SK-N-SH treated with all-trans-retinoic acid at 6 μM for 48 hours (cell line): Measurements from ENCODE around the gene SMAP1.

ENCODE experiments used
- ATAC-seq: fragments of 200-7000 bp; cut with Tn5 transposase; 3 replicates; pipeline ENCODE4 v1.9.1; 2020; ENCODE audit warnings: mild to moderate bottlenecking, moderate library complexity
- ARNTL ChIP-seq: fragments of 450-650 bp; formaldehyde crosslinking; IDR thresholded peaks from 2 replicates; pipeline ENCODE4 v1.5.0; 2020; ENCODE audit warnings: low read depth, mild to moderate bottlenecking, moderate library complexity, borderline replicate concordance
- BACH2 ChIP-seq: fragments of 250-450 bp; sonication (Bioruptor Pico); IDR thresholded peaks from 2 replicates; pipeline ENCODE4 v1.9.0; 2021; ENCODE audit warnings: mild to moderate bottlenecking, borderline replicate concordance
- CSDC2 ChIP-seq: fragments of 250-450 bp; sonication (Bioruptor Pico); IDR thresholded peaks from 2 replicates; pipeline ENCODE4 v1.5.0; 2020; ENCODE audit warnings: mild to moderate bottlenecking, moderate library complexity
- CSRNP3 ChIP-seq: fragments of 250-450 bp; sonication (Bioruptor Pico); IDR thresholded peaks from 2 replicates; pipeline ENCODE4 v1.5.1; 2021; ENCODE audit warnings: mild to moderate bottlenecking, moderate library complexity
- ESRRG ChIP-seq: fragments of 250-450 bp; sonication (Bioruptor Pico); IDR thresholded peaks from 2 replicates; pipeline ENCODE4 v1.6.1; 2021; ENCODE audit warnings: mild to moderate bottlenecking
- GLIS3 ChIP-seq: fragments of 250-450 bp; sonication (Bioruptor Pico); IDR thresholded peaks from 2 replicates; pipeline ENCODE4 v1.5.0; 2020; ENCODE audit warnings: mild to moderate bottlenecking, moderate library complexity
- ISL1 ChIP-seq: fragments of 250-450 bp; sonication (Bioruptor Pico); IDR thresholded peaks from 2 replicates; pipeline ENCODE4 v2.1.2; 2022; ENCODE audit warnings: mild to moderate bottlenecking, moderate library complexity
- PATZ1 ChIP-seq: fragments of 250-450 bp; sonication (Bioruptor Pico); IDR thresholded peaks from 2 replicates; pipeline ENCODE4 v1.8.0; 2020; ENCODE audit warnings: mild to moderate bottlenecking, moderate library complexity, borderline replicate concordance
- POU6F1 ChIP-seq: fragments of 250-450 bp; sonication (Bioruptor Pico); IDR thresholded peaks from 2 replicates; pipeline ENCODE4 v1.8.0; 2021; ENCODE audit warnings: low read depth, mild to moderate bottlenecking, moderate library complexity, borderline replicate concordance
- PPARA ChIP-seq: fragments of 250-450 bp; sonication (Bioruptor Pico); IDR thresholded peaks from 2 replicates; pipeline ENCODE4 v1.5.0; 2020; ENCODE audit warnings: mild to moderate bottlenecking, borderline replicate concordance
- RARB ChIP-seq: fragments of 250-450 bp; sonication (Bioruptor Pico); IDR thresholded peaks from 2 replicates; pipeline ENCODE4 v1.8.0; 2021; ENCODE audit warnings: mild to moderate bottlenecking, moderate library complexity
- SNAI2 ChIP-seq: fragments of 250-450 bp; sonication (Bioruptor Pico); IDR thresholded peaks from 2 replicates; pipeline ENCODE4 v1.5.0; 2020; ENCODE audit warnings: mild to moderate bottlenecking, moderate library complexity
- TCF4 ChIP-seq: fragments of 250-450 bp; sonication (Bioruptor Pico); IDR thresholded peaks from 2 replicates; pipeline ENCODE4 v1.8.0; 2021; ENCODE audit warnings: mild to moderate bottlenecking, moderate library complexity, borderline replicate concordance
- TOX ChIP-seq: fragments of 250-450 bp; sonication (Bioruptor Pico); IDR thresholded peaks from 2 replicates; pipeline ENCODE4 v1.8.0; 2021; ENCODE audit warnings: mild to moderate bottlenecking, moderate library complexity, borderline replicate concordance
- ZC3H10 ChIP-seq: fragments of 250-450 bp; sonication (Bioruptor Pico); IDR thresholded peaks from 2 replicates; pipeline ENCODE4 v1.5.1; 2021; ENCODE audit warnings: mild to moderate bottlenecking, moderate library complexity
- ZFP30 ChIP-seq: fragments of 450-650 bp; formaldehyde crosslinking; IDR thresholded peaks from 2 replicates; pipeline ENCODE4 v1.5.0; 2022; ENCODE audit warnings: mild to moderate bottlenecking, moderate library complexity
- ZNF70 ChIP-seq: fragments of 450-650 bp; formaldehyde crosslinking; IDR thresholded peaks from 2 replicates; pipeline ENCODE4 v1.5.0; 2020; ENCODE audit warnings: mild to moderate bottlenecking, moderate library complexity
- ZNF8 ChIP-seq: fragments of 450-650 bp; formaldehyde crosslinking; IDR thresholded peaks from 2 replicates; pipeline ENCODE4 v1.5.0; 2020; ENCODE audit warnings: mild to moderate bottlenecking, moderate library complexity
- TF ChIP-seq, protein P1 (sequence below): fragments of 250-450 bp; sonication (Bioruptor Pico); IDR thresholded peaks from 2 replicates; pipeline ENCODE4 v1.5.1; 2020; ENCODE audit warnings: low read depth, mild to moderate bottlenecking, moderate library complexity

The SMAP1 gene

DNA sequence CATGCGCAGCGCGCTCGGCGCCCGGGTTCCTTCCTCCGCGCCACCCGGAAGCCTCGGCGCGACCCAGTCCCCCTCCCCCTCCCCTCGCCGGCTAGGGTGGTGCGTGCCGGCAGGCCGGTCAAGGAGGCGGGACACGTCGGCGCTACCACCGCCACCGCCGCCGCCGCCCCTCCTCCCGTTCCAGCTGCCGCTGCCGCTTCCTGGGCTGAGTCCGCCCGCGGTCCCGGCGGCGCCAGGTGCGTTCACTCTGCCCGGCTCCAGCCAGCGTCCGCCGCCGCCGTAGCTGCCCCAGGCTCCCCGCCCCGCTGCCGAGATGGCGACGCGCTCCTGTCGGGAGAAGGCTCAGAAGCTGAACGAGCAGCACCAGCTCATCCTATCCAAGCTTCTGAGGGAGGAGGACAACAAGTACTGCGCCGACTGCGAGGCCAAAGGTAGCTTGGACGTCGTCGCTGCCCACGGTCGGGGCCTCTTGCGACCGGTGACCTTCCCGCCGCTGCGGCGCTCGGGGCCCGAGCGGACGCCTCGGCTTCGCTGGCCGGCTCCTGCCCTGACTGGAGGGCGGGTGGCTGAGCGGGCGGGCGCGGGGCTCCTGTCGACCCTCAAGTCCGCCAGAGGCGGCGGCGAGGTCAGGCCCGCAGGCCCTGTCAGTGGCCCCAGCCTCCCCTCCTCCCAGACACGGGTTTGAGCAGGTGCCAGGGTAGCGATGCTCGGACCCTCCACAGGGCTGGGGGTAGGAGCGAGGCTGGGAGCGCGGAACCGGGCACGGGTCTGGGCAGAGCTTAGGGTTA is at the start of gene SMAP1:
Gene SMAP1 (plus strand): TSS at position 173 of the 788 bp plus-strand sequence. CDS start 141 bp downstream, at position 314.
- peak; percentile 95 for ATAC-seq
- no peak for TF ChIP-seq ZNF8 (CRISPR knock-in tag)
- no peak for TF ChIP-seq TCF4 (CRISPR knock-in tag)
- TF ChIP-seq CSRNP3, result no peak
- TF ChIP-seq ZFP30 (CRISPR knock-in tag), result no peak
- no peak for TF ChIP-seq ZNF70 (CRISPR knock-in tag)
- no peak for TF ChIP-seq ZC3H10
- no peak for TF ChIP-seq ARNTL

- TF ChIP-seq, protein P1, sequence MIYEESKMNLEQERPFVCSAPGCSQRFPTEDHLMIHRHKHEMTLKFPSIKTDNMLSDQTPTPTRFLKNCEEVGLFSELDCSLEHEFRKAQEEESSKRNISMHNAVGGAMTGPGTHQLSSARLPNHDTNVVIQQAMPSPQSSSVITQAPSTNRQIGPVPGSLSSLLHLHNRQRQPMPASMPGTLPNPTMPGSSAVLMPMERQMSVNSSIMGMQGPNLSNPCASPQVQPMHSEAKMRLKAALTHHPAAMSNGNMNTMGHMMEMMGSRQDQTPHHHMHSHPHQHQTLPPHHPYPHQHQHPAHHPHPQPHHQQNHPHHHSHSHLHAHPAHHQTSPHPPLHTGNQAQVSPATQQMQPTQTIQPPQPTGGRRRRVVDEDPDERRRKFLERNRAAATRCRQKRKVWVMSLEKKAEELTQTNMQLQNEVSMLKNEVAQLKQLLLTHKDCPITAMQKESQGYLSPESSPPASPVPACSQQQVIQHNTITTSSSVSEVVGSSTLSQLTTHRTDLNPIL (CRISPR knock-in tag), result no peak
- TF ChIP-seq RARB (CRISPR knock-in tag) (no peak), POU6F1 (CRISPR knock-in tag) (no peak), BACH2 (CRISPR knock-in tag) (no peak), SNAI2 (CRISPR knock-in tag) (no peak), CSDC2 (CRISPR knock-in tag) (no peak), PPARA (CRISPR knock-in tag) (no peak), ZFP30 (CRISPR knock-in tag) (no peak), ZNF70 (CRISPR knock-in tag) (no peak)
- ATAC-seq, result no peak
Measured at GRCh38 chr6:70620746-70621145, 46.9 kb upstream of the SMAP1 start.

DNA sequence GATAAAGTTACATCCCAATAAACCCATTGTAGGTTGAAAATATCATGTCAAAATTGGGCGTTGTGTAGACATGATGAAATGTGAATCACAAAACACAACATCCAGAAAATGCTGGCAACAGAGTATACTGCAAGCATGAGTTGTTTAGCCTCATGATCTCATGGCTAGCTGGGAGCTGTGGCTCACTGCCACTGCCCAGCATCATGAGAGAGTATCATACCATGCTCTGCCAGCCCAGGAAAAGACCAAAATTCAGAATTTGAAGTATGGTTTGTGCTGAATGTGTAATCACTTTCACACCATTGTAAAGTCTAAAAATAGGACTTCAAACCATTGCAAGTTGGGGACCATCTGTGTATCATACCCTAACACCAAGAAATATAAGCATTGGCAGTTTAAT is 45.2 kb upstream of the SMAP1 start:
- TF ChIP-seq CSDC2 (CRISPR knock-in tag) (no peak), BACH2 (CRISPR knock-in tag) (no peak), SNAI2 (CRISPR knock-in tag) (no peak), PPARA (CRISPR knock-in tag) (no peak), ZNF70 (CRISPR knock-in tag) (no peak), ZNF8 (CRISPR knock-in tag) (no peak), POU6F1 (CRISPR knock-in tag) (no peak), PATZ1 (CRISPR knock-in tag) (no peak), ARNTL (no peak), GLIS3 (no peak), TCF4 (CRISPR knock-in tag) (no peak), TOX (CRISPR knock-in tag) (no peak), RARB (CRISPR knock-in tag) (no peak), ISL1 (no peak), ZC3H10 (no peak), CSRNP3 (no peak), ESRRG (CRISPR knock-in tag) (no peak)
- TF ChIP-seq, all 23 proteins: peak for 0
- no peak for ATAC-seq
